Natural killer cell treated with Interleukin-12 subunit alpha and Interleukin-12 subunit beta and Interleukin-15 and Interleukin-18, amount 100 ng/mL, for 72 hours (primary cell): ENCODE measurements around the gene CSF1R. TPM values are rescaled to one million over a fixed set of nuclear protein-coding genes. Genes with fewer than 3 reads are reported as not detected.

Experiments
- ATAC-seq, 2 donors: fragments of 150-1000 bp; cut with Tn5 transposase in 1 of 2; sonication (Bioruptor Pico), chemical (Tn5 transposase) in 1 of 2; 2 replicates each; pipeline ENCODE4 v1.10.0; 2021
- DNase-seq: peaks from one replicate; pipeline ENCODE4 v3.0.0; 2022; ENCODE audit warnings: low spot score
- H3K27ac Mint-ChIP-seq, 2 donors: 1 replicate in 1 of 2; 2 replicates in 1 of 2; pipeline ENCODE4 v1.8.0; 2022; ENCODE audit warnings: mixed read lengths in 2 of 2, mild to moderate bottlenecking in 1 of 2, moderate library complexity in 1 of 2
- H3K27me3 Mint-ChIP-seq, 2 donors: 1 replicate in 1 of 2; 2 replicates in 1 of 2; pipeline ENCODE4 v1.8.0; 2022; ENCODE audit warnings: mixed read lengths in 2 of 2
- H3K36me3 Mint-ChIP-seq: one replicate; pipeline ENCODE4 v1.8.0; 2022; ENCODE audit warnings: mixed read lengths
- H3K4me1 Mint-ChIP-seq, 2 donors: 1 replicate in 1 of 2; 2 replicates in 1 of 2; pipeline ENCODE4 v1.8.0; 2022; ENCODE audit warnings: low read depth in 2 of 2, mixed read lengths in 2 of 2, mild to moderate bottlenecking in 1 of 2
- H3K4me3 Mint-ChIP-seq: one replicate; pipeline ENCODE4 v1.8.0; 2022; ENCODE audit warnings: mixed read lengths
- H3K9me3 Mint-ChIP-seq: 2 replicates; pipeline ENCODE4 v1.8.0; 2022; ENCODE audit warnings: mixed read lengths
- total RNA-seq, 2 donors: library from RNA; stranded (reverse); gene quantifications; one replicate each; pipeline ENCODE4 v1.2.3, GENCODE V29; 2022

The CSF1R gene
- total RNA-seq, 2 donors from 2014 or later = 1.4 TPM; not detected in 1

DNA sequence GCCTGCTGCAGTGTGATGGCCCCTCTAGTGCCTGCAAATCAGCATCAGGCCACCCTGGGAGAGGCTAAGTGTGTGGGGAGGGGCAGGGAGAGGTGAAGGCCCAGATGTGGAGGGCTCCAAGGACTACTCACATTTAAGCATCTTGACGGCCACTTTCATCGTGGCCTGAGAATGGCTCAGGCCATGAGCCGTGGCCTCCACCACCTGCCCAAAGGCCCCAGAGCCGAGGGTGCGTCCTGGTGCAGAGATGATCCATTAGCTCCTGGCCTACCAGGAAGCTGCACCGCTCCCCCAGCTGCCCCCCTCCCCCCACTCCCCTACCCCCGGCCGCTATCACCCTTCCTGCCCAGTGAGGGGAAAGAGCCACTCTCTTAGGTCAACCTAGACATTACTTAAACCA lies 38.2 kb upstream of the CSF1R start:
- H3K4me3 Mint-ChIP-seq = no peak overlapping the region
- H3K4me1 Mint-ChIP-seq = peaks cover 5 to 6% of the 10 kb centered on the region in 2 donors
- ATAC-seq (no peak), DNase-seq (no peak)
- H3K27ac Mint-ChIP-seq = no peak overlapping the region
- H3K9me3 Mint-ChIP-seq = no peaks in the 10 kb centered on the region
- H3K27me3 Mint-ChIP-seq = no peaks in the 10 kb centered on the region
- H3K36me3 Mint-ChIP-seq = no peaks in the 10 kb centered on the region

DNA sequence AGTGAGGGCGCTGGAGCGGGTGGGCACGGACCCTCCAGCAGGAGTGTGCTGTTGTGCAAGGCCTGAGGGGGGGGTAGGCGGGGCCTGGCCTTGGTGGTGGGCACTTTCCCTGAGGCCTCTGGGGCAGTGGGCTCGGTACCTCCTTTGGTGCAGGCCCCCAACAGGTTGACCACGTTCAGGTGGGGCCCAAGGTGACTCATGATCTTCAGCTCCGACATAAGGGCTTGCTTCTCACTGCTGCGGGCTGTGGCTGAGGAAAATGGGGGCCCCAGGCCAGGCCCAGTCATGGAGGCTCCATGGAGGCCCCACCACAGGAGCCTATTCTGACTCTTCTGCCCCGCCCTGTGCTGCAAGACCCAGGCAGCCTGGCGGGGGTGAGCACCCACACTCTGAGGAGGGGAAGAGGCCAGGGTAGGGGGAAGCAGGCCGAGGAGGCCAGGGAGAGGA lies 37.8 kb upstream of the CSF1R start:
- no peak overlapping the region for H3K27ac Mint-ChIP-seq
- no peaks in the 10 kb centered on the region for H3K27me3 Mint-ChIP-seq
- DNase-seq (no peak), ATAC-seq (no peak)
- no peaks in the 10 kb centered on the region for H3K36me3 Mint-ChIP-seq
- peaks cover 5 to 6% of the 10 kb centered on the region in 2 donors for H3K4me1 Mint-ChIP-seq
- H3K4me3 Mint-ChIP-seq = no peak overlapping the region
- no peaks in the 10 kb centered on the region for H3K9me3 Mint-ChIP-seq

DNA sequence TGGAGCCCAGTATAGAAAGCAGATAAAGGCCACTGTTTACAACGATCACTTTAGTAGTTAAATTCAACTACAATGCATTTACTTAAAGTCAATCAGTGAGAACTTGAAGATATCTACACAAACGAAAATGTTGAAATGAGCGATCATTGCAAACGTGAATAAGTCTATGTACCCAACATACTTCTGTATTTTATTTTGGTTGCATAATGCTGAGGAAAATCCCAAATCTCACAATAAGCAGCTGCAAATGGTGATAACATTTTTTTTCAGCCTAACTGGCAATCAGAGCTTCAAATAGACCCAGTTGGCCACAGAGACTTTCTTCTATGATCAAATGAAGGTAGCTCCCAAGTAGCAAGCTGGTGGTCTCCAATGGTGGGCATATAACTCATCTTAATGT lies 37.2 kb upstream of the CSF1R start:
- Mint-ChIP-seq H3K36me3 (no peaks in the 10 kb centered on the region), H3K27me3 (no peaks in the 10 kb centered on the region), H3K4me3 (no peak overlapping the region), H3K4me1 (peaks cover 5 to 6% of the 10 kb centered on the region in 2 donors), H3K9me3 (no peaks in the 10 kb centered on the region), H3K27ac (no peak overlapping the region)
- ATAC-seq (no peak), DNase-seq (no peak)

GRCh38 chr5:150122536-150123481 lies 36.5 kb upstream of the CSF1R start:
- no peak overlapping the region for H3K4me3 Mint-ChIP-seq
- DNase-seq (no peak), ATAC-seq (no peak)
- H3K27ac Mint-ChIP-seq = no peak overlapping the region
- no peaks in the 10 kb centered on the region for H3K9me3 Mint-ChIP-seq
- peaks cover 5 to 6% of the 10 kb centered on the region in 2 donors for H3K4me1 Mint-ChIP-seq
- H3K36me3 Mint-ChIP-seq = no peaks in the 10 kb centered on the region
- H3K27me3 Mint-ChIP-seq = no peaks in the 10 kb centered on the region

DNA sequence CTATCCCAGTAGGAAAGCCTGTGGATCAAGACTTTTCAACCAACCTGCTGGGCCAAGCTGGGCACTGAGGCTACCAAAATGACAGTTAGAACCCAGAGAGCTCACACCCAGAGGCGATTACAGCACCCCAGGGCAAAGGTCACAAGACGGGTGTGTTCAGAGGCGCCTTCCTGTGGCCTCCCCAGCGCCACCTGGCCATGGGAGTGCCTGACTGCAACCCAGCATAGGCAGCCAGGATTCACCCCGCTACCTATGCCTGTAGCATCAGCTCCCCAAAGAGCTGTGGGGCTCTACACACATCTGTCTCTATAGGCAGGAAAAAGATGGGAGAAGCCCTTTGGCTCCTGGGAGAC lies 35.8 kb upstream of the CSF1R start:
- ATAC-seq (peak in 1 of 2 donors; percentile 58), DNase-seq (no peak)
- no peaks in the 10 kb centered on the region for H3K27me3 Mint-ChIP-seq
- no peak overlapping the region for H3K4me3 Mint-ChIP-seq
- H3K4me1 Mint-ChIP-seq = peaks cover 5 to 6% of the 10 kb centered on the region in 2 donors
- H3K9me3 Mint-ChIP-seq = no peaks in the 10 kb centered on the region
- no peak overlapping the region for H3K27ac Mint-ChIP-seq
- H3K36me3 Mint-ChIP-seq = no peaks in the 10 kb centered on the region

- ATAC-seq (no peak), DNase-seq (no peak)
- Mint-ChIP-seq H3K27ac (no peak overlapping the region), H3K9me3 (no peaks in the 10 kb centered on the region), H3K4me3 (no peak overlapping the region), H3K4me1 (peaks cover 5 to 6% of the 10 kb centered on the region in 2 donors), H3K27me3 (no peaks in the 10 kb centered on the region), H3K36me3 (no peaks in the 10 kb centered on the region)
Observed at GRCh38 chr5:150121448-150122157, 35.2 kb upstream of the CSF1R start.

GRCh38 chr5:150120617-150121447 lies 34.5 kb upstream of the CSF1R start:
- ATAC-seq (no peak), DNase-seq (no peak)
- no peaks in the 10 kb centered on the region for H3K9me3 Mint-ChIP-seq
- no peak overlapping the region for H3K27ac Mint-ChIP-seq
- no peak overlapping the region for H3K4me3 Mint-ChIP-seq
- peaks cover 5 to 6% of the 10 kb centered on the region in 2 donors for H3K4me1 Mint-ChIP-seq
- no peaks in the 10 kb centered on the region for H3K36me3 Mint-ChIP-seq
- H3K27me3 Mint-ChIP-seq = no peaks in the 10 kb centered on the region

DNA sequence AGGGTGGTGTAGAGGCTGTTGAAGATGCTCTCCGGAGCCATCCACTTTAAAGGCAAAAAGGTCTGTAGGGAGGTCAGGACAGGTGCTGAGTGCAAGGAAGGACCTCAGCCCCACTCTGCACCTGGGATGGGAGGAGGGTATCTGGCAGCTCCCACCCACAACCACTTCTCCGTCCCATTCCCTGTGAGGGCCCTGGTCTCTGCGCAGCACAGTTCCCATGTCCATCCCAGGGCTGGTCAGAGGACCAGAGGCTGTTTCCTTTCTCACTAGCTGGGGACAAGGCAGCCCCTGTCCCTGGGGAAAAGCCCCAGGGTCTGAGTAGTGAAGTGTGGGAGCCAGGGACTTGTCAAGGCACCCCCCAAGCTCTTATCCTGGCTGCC lies 33.7 kb upstream of the CSF1R start:
- Mint-ChIP-seq H3K9me3 (no peaks in the 10 kb centered on the region), H3K27me3 (no peaks in the 10 kb centered on the region), H3K36me3 (no peaks in the 10 kb centered on the region), H3K27ac (no peak overlapping the region), H3K4me3 (no peak overlapping the region), H3K4me1 (peaks cover 5 to 6% of the 10 kb centered on the region in 2 donors)
- no peak for DNase-seq
- no peak for ATAC-seq

- Mint-ChIP-seq H3K4me1 (peaks cover 5 to 6% of the 10 kb centered on the region in 2 donors), H3K27ac (no peak overlapping the region), H3K9me3 (no peaks in the 10 kb centered on the region), H3K36me3 (no peaks in the 10 kb centered on the region), H3K4me3 (no peak overlapping the region), H3K27me3 (no peaks in the 10 kb centered on the region)
- DNase-seq (no peak), ATAC-seq (no peak)
Observed at GRCh38 chr5:150119421-150120061, 33.2 kb upstream of the CSF1R start.

GRCh38 chr5:150118561-150119229 lies 32.3 kb upstream of the CSF1R start:
- DNase-seq (no peak), ATAC-seq (no peak)
- no peaks in the 10 kb centered on the region for H3K36me3 Mint-ChIP-seq
- no peak overlapping the region for H3K27ac Mint-ChIP-seq
- no peak overlapping the region for H3K4me3 Mint-ChIP-seq
- no peaks in the 10 kb centered on the region for H3K27me3 Mint-ChIP-seq
- no peaks in the 10 kb centered on the region for H3K9me3 Mint-ChIP-seq
- H3K4me1 Mint-ChIP-seq = peaks cover 5 to 6% of the 10 kb centered on the region in 2 donors

- peaks cover 8 to 9% of the 10 kb centered on the region in 2 donors for H3K4me1 Mint-ChIP-seq
- H3K27me3 Mint-ChIP-seq = no peaks in the 10 kb centered on the region
- H3K9me3 Mint-ChIP-seq = no peaks in the 10 kb centered on the region
- DNase-seq (no peak), ATAC-seq (no peak)
- H3K27ac Mint-ChIP-seq = no peak overlapping the region
- H3K4me3 Mint-ChIP-seq = no peak overlapping the region
- no peaks in the 10 kb centered on the region for H3K36me3 Mint-ChIP-seq
Observed at GRCh38 chr5:150117945-150118560, 31.7 kb upstream of the CSF1R start.

GRCh38 chr5:150116667-150117400 lies 30.5 kb upstream of the CSF1R start:
- no peaks in the 10 kb centered on the region for H3K9me3 Mint-ChIP-seq
- peaks cover 0 to 3% of the 10 kb centered on the region in 2 donors for H3K27me3 Mint-ChIP-seq
- no peaks in the 10 kb centered on the region for H3K36me3 Mint-ChIP-seq
- peaks cover 5 to 12% of the 10 kb centered on the region in 2 donors for H3K4me1 Mint-ChIP-seq
- DNase-seq (no peak), ATAC-seq (no peak)
- no peak overlapping the region for H3K27ac Mint-ChIP-seq
- H3K4me3 Mint-ChIP-seq = no peak overlapping the region
